ENCODE measurements around the gene CCL23. TPM values are rescaled to one million over a fixed set of nuclear protein-coding genes. Genes with fewer than 3 reads are reported as not detected.

The CCL23 gene
- total RNA-seq, 2 experiments from 2014 or later = not detected

Other genes starting within 250 kb of the CCL23 start
- not detected for gene MMP28, start 222.3 kb downstream of the CCL23 start, total RNA-seq
- gene TAF15, start 208.5 kb downstream of the CCL23 start, total RNA-seq = 100 to 1,000 TPM; 269 to 271 TPM
- under 1 TPM; 0.24 to 0.27 TPM for gene HEATR9, start 149.1 kb downstream of the CCL23 start, total RNA-seq
- gene CCL5, start 137.6 kb downstream of the CCL23 start, total RNA-seq = 100 to 1,000 TPM; 120 to 133 TPM
- 10 to 100 TPM; 10.4 to 10.6 TPM for gene RDM1, start 87.2 kb downstream of the CCL23 start, total RNA-seq
- not detected for gene LYZL6, start 74.3 kb downstream of the CCL23 start, total RNA-seq
- gene CCL16, start 36.5 kb downstream of the CCL23 start, total RNA-seq = not detected
- gene CCL14, start 31.2 kb downstream of the CCL23 start, total RNA-seq = not detected
- gene CCL15, start 16.4 kb downstream of the CCL23 start, total RNA-seq = not detected
- gene CCL18, start 46.3 kb upstream of the CCL23 start, total RNA-seq = under 1 TPM in 1 of 2 experiments, not detected in 1; 0.52 TPM
- gene CCL3, start 72.2 kb upstream of the CCL23 start, total RNA-seq = 100 to 1,000 TPM; 981 to 989 TPM
- 100 to 1,000 TPM; 917 to 966 TPM for gene CCL4, start 85.9 kb upstream of the CCL23 start, total RNA-seq
- gene TBC1D3B, start 158.7 kb upstream of the CCL23 start, total RNA-seq = 1 to 10 TPM; 5.6 to 8.1 TPM
- 10 to 100 TPM; 23.8 to 24.5 TPM for gene CCL3L1, start 178.8 kb upstream of the CCL23 start, total RNA-seq
- 10 to 100 TPM; 48.9 to 58.6 TPM for gene CCL4L2, start 193.1 kb upstream of the CCL23 start, total RNA-seq
- under 1 TPM in 1 of 2 experiments, not detected in 1; 0.14 TPM for gene TBC1D3I, start 246.6 kb upstream of the CCL23 start, total RNA-seq